HFF-Myc (cell line): ENCODE data around the gene ARVCF.

ENCODE experiments used
- DNase-seq: peaks from one replicate; pipeline ENCODE4 v3.0.0-alpha.2; 2011; ENCODE audit warnings: low read depth; ENCODE audit errors: extremely low read depth
- H3K4me3 ChIP-seq: replicated peaks from 2 replicates; pipeline ENCODE4 v1.5.1; 2011; ENCODE audit warnings: low read depth, mild to moderate bottlenecking, control low read depth, low read length
- CTCF ChIP-seq: IDR thresholded peaks from 2 replicates; pipeline ENCODE4 v1.5.1; 2012; ENCODE audit warnings: mild to moderate bottlenecking, low read depth, low read length, control low read depth; ENCODE audit errors: missing control alignments

ARVCF gene

GRCh38 chr22:20056161-20056560 is 39.5 kb upstream of the ARVCF start:
- H3K4me3 ChIP-seq = no peak overlapping the region
- no peak for DNase-seq
- no peak for TF ChIP-seq CTCF

- DNase-seq = no peak
- no peak overlapping the region for H3K4me3 ChIP-seq
- TF ChIP-seq CTCF = no peak
These were observed 39.0 kb upstream of the ARVCF start for GRCh38 chr22:20055654-20056053.

GRCh38 chr22:20055144-20055543 is 38.5 kb upstream of the ARVCF start:
- TF ChIP-seq CTCF = no peak
- DNase-seq = no peak
- H3K4me3 ChIP-seq = no peak overlapping the region

- no peak for TF ChIP-seq CTCF
- H3K4me3 ChIP-seq = no peak overlapping the region
- no peak for DNase-seq
These were observed 37.9 kb upstream of the ARVCF start for GRCh38 chr22:20054485-20054884.

GRCh38 chr22:20054034-20054427 is 37.4 kb upstream of the ARVCF start:
- no peak for TF ChIP-seq CTCF
- DNase-seq = no peak
- H3K4me3 ChIP-seq = no peak overlapping the region

GRCh38 chr22:20053407-20054033 is 36.9 kb upstream of the ARVCF start:
- no peak for DNase-seq
- no peak for TF ChIP-seq CTCF
- no peak overlapping the region for H3K4me3 ChIP-seq
